Fibroblast of skin of right biceps (primary cell): ENCODE measurements around the gene RPL38.
A peak's percentile ranks its signal among the peaks of the same experiment; 100 is the strongest.

Experiments used
- DNase-seq: peaks from one replicate; pipeline ENCODE4 v3.0.0-alpha.2; 2013

The RPL38 gene

GRCh38 chr17:74228306-74228978 is 25.0 kb downstream of the RPL38 start:
- no peak for DNase-seq

- no peak for DNase-seq
Measured at GRCh38 chr17:74230896-74231295, 27.4 kb downstream of the RPL38 start.

GRCh38 chr17:74231928-74232907 is 28.7 kb downstream of the RPL38 start:
- DNase-seq, result no peak

GRCh38 chr17:74233937-74234336 is 30.5 kb downstream of the RPL38 start:
- no peak for DNase-seq

- DNase-seq, result no peak
Measured at GRCh38 chr17:74234486-74234885, 31.0 kb downstream of the RPL38 start.

GRCh38 chr17:74235040-74235581 is 31.6 kb downstream of the RPL38 start:
- DNase-seq, result no peak

GRCh38 chr17:74235911-74236371 is 32.5 kb downstream of the RPL38 start:
- no peak for DNase-seq

- DNase-seq, result no peak
Measured at GRCh38 chr17:74237321-74237720, 33.8 kb downstream of the RPL38 start.

GRCh38 chr17:74239172-74239571 is 35.7 kb downstream of the RPL38 start:
- DNase-seq, result peak; percentile 70

GRCh38 chr17:74240618-74241205 is 37.2 kb downstream of the RPL38 start:
- peak; percentile 82 for DNase-seq

GRCh38 chr17:74241431-74241830 is 38.0 kb downstream of the RPL38 start:
- no peak for DNase-seq

GRCh38 chr17:74241847-74242246 is 38.4 kb downstream of the RPL38 start:
- no peak for DNase-seq

- DNase-seq, result no peak
Measured at GRCh38 chr17:74243013-74243755, 39.7 kb downstream of the RPL38 start.

- no peak for DNase-seq
Measured at GRCh38 chr17:74244128-74244527, 40.6 kb downstream of the RPL38 start.

GRCh38 chr17:74244548-74244947 is 41.1 kb downstream of the RPL38 start:
- no peak for DNase-seq

GRCh38 chr17:74245145-74245831 is 41.8 kb downstream of the RPL38 start:
- DNase-seq, result no peak

- DNase-seq, result no peak
Measured at GRCh38 chr17:74245871-74246270, 42.4 kb downstream of the RPL38 start.

GRCh38 chr17:74249590-74250270 is 46.3 kb downstream of the RPL38 start:
- no peak for DNase-seq

- no peak for DNase-seq
Measured at GRCh38 chr17:74250324-74250995, 47.0 kb downstream of the RPL38 start.

GRCh38 chr17:74251051-74251450 is 47.6 kb downstream of the RPL38 start:
- DNase-seq, result no peak

- no peak for DNase-seq
Measured at GRCh38 chr17:74251569-74251968, 48.1 kb downstream of the RPL38 start.
